Smooth muscle cell (in vitro differentiated cells): ENCODE measurements around the gene CYLC2. TPM values are rescaled to one million over a fixed set of nuclear protein-coding genes. Genes with fewer than 3 reads are reported as not detected.

Experiments
- DNase-seq: peaks from one replicate; lab custom pipeline; 2025; ENCODE audit not compliant: unreplicated experiment; lab: John Stamatoyannopoulos, UW
- H2AFZ ChIP-seq: fragments of 200-600 bp; sonication (generic); 2 replicates; pipeline ENCODE4 v1.6.0; 2016; ENCODE audit warnings: antibody characterized with exemption, low read depth, mild to moderate bottlenecking
- H3F3A ChIP-seq: fragments of 200-600 bp; sonication (generic); 2 replicates; pipeline ENCODE4 v1.6.0; 2017; ENCODE audit warnings: antibody characterized with exemption, low read depth
- H3K27ac ChIP-seq: fragments of 200-600 bp; sonication (generic); 2 replicates; pipeline ENCODE4 v1.5.1; 2016; ENCODE audit warnings: low read depth, mild to moderate bottlenecking
- H3K27me3 ChIP-seq: fragments of 200-600 bp; sonication (generic); 2 replicates; pipeline ENCODE4 v1.6.1; 2016; ENCODE audit warnings: low read depth, mild to moderate bottlenecking
- H3K36me3 ChIP-seq: fragments of 200-600 bp; sonication (generic); 2 replicates; pipeline ENCODE4 v1.5.1; 2016; ENCODE audit warnings: low read depth
- H3K4me1 ChIP-seq: fragments of 200-600 bp; sonication (generic); 2 replicates; pipeline ENCODE4 v1.5.1; 2016; ENCODE audit warnings: low read depth
- H3K4me2 ChIP-seq: fragments of 200-600 bp; sonication (generic); 2 replicates; pipeline ENCODE4 v1.6.0; 2016; ENCODE audit warnings: mild to moderate bottlenecking
- H3K4me3 ChIP-seq: fragments of 200-600 bp; sonication (generic); 2 replicates; pipeline ENCODE4 v1.5.1; 2016; ENCODE audit warnings: mild to moderate bottlenecking
- H3K79me2 ChIP-seq: fragments of 200-600 bp; sonication (generic); 2 replicates; pipeline ENCODE4 v1.6.0; 2016; ENCODE audit warnings: low read depth, mild to moderate bottlenecking
- H3K9ac ChIP-seq: fragments of 200-600 bp; sonication (generic); 2 replicates; pipeline ENCODE4 v1.6.0; 2016; ENCODE audit warnings: low read depth
- H3K9me3 ChIP-seq: fragments of 200-600 bp; sonication (generic); replicated peaks from 2 replicates; pipeline ENCODE4 v1.5.1; 2016; ENCODE audit warnings: low read depth
- H4K20me1 ChIP-seq: fragments of 200-600 bp; sonication (generic); 2 replicates; pipeline ENCODE4 v1.6.0; 2016; ENCODE audit warnings: low read depth
- CTCF ChIP-seq: fragments of 200-600 bp; sonication (generic); IDR thresholded peaks from 2 replicates; pipeline ENCODE4 v1.5.1; 2017; ENCODE audit warnings: borderline replicate concordance, mild to moderate bottlenecking, antibody characterized with exemption; ENCODE audit not compliant: insufficient read depth, poor library complexity, severe bottlenecking
- WGBS: methylation state at CpG from one replicate; pipeline ENCODE4 v1.1.7; 2016; ENCODE audit warnings: low lambda C conversion rate; 5-methylcytosine and 5-hydroxymethylcytosine counted together
- polyA plus RNA-seq: library from polyadenylated mRNA; unstranded; fragments of >200 nt; fragmentation: Nextera tagmentation; extraction: Ambion mirVana; gene quantifications from 2 replicates; pipeline ENCODE4 v1.2.1, GENCODE V29; 2016
- total RNA-seq: library from RNA; depleted of rRNA; stranded (reverse); fragments of >200 nt; gene quantifications from 2 replicates; pipeline ENCODE4 v1.2.3, GENCODE V29; 2014

The CYLC2 gene
- not detected in 2 replicates for total RNA-seq
- not detected in 2 replicates for polyA plus RNA-seq

GRCh38 chr9:102995033-102995432 lies at the start of gene CYLC2:
Gene CYLC2 (plus strand): TSS chr9:102995333. CDS start chr9:102995381, 48 bp downstream.
- H3K36me3 ChIP-seq = no peaks in the 10 kb centered on the region
- TF ChIP-seq CTCF = no peak
- no peak within 1 kb of the TSS for H2AFZ ChIP-seq
- no peak within 1 kb of the TSS for H3K27ac ChIP-seq
- H3K9me3 ChIP-seq = no peaks in the 10 kb centered on the region
- no peak for DNase-seq
- no peak within 1 kb of the TSS for H3K4me2 ChIP-seq
- H3K79me2 ChIP-seq = no peaks in the 10 kb centered on the region
- no peaks in the 10 kb centered on the region for H3K27me3 ChIP-seq
- no peak within 1 kb of the TSS for H3K9ac ChIP-seq
- H4K20me1 ChIP-seq = no peaks in the 10 kb centered on the region
- no peaks in the 10 kb centered on the region for H3K4me1 ChIP-seq
- no peaks in the 10 kb centered on the region for H3F3A ChIP-seq
- H3K4me3 ChIP-seq = no peak within 1 kb of the TSS

GRCh38 chr9:102950346-102950745 lies 44.8 kb upstream of the CYLC2 start:
- Histone ChIP-seq H3K79me2 (no peaks in the 10 kb centered on the region), H3K27ac (no peak overlapping the region), H3K4me3 (no peak overlapping the region), H3K9ac (no peak overlapping the region), H2AFZ (no peak overlapping the region), H3K9me3 (no peaks in the 10 kb centered on the region), H3F3A (no peaks in the 10 kb centered on the region), H3K4me2 (no peak overlapping the region), H4K20me1 (no peaks in the 10 kb centered on the region), H3K4me1 (no peaks in the 10 kb centered on the region), H3K27me3 (no peaks in the 10 kb centered on the region), H3K36me3 (no peaks in the 10 kb centered on the region)
- WGBS = 45% methylated on average over 2 of the region's 2 CpGs
- no peak for TF ChIP-seq CTCF
- DNase-seq = no peak

- H4K20me1 ChIP-seq = no peaks in the 10 kb centered on the region
- WGBS = 93% methylated on average over 7 of the region's 7 CpGs
These were observed 28.1 kb upstream of the CYLC2 start for GRCh38 chr9:102966999-102967398.

More at GRCh38 chr9:102966999-102967398, 28.1 kb upstream of the CYLC2 start:
- Histone ChIP-seq H3K27ac (no peak overlapping the region), H3F3A (no peaks in the 10 kb centered on the region), H3K27me3 (no peaks in the 10 kb centered on the region), H3K9ac (no peak overlapping the region), H3K79me2 (no peaks in the 10 kb centered on the region), H3K4me1 (no peaks in the 10 kb centered on the region), H3K36me3 (no peaks in the 10 kb centered on the region), H3K4me3 (no peak overlapping the region), H3K9me3 (peaks cover 5% of the 10 kb centered on the region), H3K4me2 (no peak overlapping the region), H2AFZ (no peak overlapping the region)
- no peak for DNase-seq
- no peak for TF ChIP-seq CTCF
